ENCODE measurements around the gene ZNF805.

DNA sequence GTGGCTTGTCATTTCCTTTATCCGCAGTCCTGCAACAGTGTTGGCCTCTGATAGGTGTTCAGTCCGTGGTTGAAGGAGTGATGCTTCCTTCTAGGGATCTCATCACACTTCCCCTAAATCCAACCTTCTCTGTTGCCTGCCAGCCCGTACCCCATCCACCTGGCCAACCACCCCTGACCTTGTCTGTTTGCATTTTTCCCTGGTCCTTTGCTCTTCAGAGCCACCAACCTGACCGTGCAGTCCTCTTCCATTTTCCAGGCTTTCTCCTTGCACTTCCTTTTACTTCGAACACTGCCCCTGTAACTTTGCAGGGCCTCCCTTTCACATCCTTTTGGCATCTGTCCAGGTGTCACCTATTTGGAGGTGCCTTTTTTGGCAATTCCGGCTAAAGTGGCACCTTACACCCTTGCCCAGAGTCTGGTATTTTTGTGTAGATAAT is 40.5 kb downstream of the ZNF805 start:
- TF ChIP-seq, protein P1, sequence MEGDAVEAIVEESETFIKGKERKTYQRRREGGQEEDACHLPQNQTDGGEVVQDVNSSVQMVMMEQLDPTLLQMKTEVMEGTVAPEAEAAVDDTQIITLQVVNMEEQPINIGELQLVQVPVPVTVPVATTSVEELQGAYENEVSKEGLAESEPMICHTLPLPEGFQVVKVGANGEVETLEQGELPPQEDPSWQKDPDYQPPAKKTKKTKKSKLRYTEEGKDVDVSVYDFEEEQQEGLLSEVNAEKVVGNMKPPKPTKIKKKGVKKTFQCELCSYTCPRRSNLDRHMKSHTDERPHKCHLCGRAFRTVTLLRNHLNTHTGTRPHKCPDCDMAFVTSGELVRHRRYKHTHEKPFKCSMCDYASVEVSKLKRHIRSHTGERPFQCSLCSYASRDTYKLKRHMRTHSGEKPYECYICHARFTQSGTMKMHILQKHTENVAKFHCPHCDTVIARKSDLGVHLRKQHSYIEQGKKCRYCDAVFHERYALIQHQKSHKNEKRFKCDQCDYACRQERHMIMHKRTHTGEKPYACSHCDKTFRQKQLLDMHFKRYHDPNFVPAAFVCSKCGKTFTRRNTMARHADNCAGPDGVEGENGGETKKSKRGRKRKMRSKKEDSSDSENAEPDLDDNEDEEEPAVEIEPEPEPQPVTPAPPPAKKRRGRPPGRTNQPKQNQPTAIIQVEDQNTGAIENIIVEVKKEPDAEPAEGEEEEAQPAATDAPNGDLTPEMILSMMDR (IDR thresholded peaks at IDR 0.05): no peak
- no peak for TF ChIP-seq POLR2A (IDR thresholded peaks at IDR 0.05)
